GM12801 (cell line): ENCODE data around the gene CD4.

Source experiments
- TF ChIP-seq, protein P1 (sequence below): IDR thresholded peaks from one replicate; pipeline ENCODE4 v1.5.1; 2011; ENCODE audit warnings: control low read depth; ENCODE audit not compliant: insufficient read length; ENCODE audit errors: extremely low read depth

CD4 gene

DNA sequence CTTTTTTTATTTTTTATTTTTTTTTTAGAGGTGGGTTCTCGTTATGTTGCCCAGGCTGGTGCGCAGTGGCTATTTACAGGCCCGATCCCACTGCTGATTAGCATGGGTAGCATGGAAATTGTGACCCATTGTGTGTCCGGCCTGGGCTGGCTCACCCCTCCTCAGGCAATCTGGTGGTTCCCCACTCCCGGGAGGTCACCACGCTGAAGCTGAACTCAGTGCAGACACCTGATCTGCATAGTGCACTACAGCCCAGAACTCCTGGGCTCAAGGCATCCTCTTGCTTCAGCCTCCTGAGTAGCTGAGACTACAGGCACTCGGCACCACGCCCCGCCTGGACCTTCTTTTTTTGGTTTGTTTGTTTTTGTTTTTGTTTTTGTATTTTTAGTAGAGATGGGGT lies 5.5 kb upstream of the CD4 start:
- TF ChIP-seq, protein P1, sequence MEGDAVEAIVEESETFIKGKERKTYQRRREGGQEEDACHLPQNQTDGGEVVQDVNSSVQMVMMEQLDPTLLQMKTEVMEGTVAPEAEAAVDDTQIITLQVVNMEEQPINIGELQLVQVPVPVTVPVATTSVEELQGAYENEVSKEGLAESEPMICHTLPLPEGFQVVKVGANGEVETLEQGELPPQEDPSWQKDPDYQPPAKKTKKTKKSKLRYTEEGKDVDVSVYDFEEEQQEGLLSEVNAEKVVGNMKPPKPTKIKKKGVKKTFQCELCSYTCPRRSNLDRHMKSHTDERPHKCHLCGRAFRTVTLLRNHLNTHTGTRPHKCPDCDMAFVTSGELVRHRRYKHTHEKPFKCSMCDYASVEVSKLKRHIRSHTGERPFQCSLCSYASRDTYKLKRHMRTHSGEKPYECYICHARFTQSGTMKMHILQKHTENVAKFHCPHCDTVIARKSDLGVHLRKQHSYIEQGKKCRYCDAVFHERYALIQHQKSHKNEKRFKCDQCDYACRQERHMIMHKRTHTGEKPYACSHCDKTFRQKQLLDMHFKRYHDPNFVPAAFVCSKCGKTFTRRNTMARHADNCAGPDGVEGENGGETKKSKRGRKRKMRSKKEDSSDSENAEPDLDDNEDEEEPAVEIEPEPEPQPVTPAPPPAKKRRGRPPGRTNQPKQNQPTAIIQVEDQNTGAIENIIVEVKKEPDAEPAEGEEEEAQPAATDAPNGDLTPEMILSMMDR: no peak

DNA sequence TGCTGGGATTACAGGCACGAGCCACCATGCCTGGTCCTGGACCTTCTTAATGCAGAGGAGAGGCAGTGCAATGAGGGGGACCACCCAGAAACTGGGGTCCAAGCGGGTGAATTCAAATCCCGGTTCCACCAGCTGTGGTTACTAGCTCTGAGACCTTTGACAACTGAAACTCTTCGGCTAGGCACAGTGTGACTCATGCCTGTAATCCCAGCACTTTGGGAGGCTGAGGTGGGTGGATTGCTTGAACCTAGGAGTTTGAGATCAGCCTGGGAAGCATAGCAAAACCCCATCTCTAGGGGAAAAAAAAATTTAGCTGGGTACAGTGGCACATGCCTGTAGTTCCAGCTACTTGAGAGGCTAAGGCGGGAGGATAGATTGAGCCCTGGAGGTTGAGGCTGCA lies 5.0 kb upstream of the CD4 start:
- TF ChIP-seq, protein P1: no peak

DNA sequence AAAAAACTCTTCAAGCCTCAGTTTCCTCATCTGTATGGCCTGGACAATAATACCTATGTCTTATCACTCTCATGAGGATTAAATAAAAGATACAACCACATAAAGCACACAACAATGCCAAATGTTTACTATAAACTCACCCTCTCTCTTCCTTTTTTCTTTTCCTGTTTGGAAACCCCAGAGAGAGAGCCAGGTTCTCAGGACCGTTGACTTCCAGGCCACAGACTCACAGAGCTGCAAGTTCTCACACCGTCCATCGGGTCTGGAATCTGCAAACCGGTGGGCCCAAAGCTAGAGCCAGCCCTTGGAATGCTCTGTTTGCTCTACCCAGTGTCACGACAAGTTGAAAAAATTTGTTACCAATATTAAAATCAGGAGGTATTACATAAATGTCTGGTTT lies 4.6 kb upstream of the CD4 start:
- TF ChIP-seq, protein P1: no peak

DNA sequence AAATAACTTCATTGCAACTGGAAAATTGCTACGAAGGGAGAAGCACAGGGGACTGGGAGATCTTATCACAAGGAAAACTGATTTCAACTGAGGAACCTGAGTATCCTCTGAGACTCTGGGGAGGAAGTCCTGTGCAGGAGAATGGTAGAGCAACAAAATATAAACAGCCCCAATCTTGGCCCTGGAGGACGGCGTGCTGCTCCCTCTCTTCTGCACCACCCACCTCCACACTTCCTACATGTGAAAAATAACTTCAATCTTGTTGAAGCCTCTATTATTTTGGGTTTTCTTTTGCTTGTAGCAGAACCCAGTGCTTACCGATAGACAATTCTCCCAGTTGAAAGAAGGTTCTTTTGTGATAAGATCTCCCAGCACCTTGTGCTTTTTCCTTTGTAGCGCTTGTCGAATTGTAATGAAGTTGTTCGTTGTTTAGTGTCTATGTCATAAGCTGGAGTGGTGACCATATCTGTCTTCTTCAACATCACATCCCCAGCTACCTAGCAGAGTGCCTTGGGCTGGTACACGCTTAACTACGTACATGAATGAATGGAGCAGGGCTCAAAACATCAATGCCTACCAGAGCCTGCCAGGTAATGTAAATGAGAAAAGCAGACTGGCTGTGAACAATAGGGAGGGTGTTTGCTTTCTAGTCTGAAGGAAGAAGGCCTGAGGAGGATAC lies 2.8 kb upstream of the CD4 start:
- TF ChIP-seq, protein P1: no peak

DNA sequence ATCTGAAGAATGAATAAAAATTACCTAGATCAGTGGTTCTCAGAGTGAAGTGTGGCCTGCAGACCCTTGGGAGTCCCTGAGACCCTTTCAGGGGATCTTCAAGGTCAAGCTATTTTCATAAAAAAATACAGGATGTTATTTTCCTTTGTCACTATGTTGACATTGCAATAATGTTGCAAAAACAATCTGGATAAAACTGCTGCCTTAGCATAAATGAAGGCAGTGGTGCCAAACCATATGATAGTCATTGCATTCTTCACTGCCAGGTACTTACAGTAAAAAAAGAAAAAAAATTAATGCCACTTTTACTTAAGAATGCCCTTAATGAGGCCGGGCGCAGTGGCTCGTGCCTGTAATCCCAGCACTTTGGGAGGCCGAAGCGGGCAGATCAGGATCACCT lies 2.0 kb upstream of the CD4 start:
- TF ChIP-seq, protein P1: no peak

DNA sequence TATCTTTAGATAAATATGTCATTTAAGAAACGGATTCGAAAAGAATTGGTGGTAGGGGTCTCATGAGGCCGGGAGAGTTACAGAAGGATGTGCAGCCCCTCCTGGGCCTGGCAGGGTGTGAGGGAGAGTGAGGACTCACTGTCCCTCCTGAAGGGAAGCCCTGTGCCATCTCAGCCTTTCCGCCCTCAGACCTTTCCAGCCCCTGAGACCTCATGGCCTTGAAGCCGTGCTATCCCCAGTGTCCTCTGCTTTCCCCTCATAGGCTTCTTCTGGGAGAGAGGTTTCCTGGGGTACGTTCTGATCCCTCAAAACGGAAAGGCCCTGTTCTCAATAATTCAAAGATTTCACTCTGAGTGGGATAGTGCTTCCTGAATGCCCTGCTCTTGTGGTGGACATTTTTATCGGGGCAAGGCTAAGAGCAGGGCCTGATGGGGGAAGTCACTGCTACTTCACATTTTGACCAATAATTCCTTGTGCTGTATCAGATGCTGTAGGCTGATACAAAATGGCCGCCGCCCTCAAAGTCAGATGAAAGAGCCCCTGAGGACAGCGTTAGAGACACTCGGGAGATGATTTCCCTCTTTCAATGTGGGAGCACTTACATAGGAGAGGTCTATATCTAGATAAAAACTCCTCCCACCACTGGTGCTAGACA lies 1.3 kb downstream of the CD4 start:
- TF ChIP-seq, protein P1: no peak

DNA sequence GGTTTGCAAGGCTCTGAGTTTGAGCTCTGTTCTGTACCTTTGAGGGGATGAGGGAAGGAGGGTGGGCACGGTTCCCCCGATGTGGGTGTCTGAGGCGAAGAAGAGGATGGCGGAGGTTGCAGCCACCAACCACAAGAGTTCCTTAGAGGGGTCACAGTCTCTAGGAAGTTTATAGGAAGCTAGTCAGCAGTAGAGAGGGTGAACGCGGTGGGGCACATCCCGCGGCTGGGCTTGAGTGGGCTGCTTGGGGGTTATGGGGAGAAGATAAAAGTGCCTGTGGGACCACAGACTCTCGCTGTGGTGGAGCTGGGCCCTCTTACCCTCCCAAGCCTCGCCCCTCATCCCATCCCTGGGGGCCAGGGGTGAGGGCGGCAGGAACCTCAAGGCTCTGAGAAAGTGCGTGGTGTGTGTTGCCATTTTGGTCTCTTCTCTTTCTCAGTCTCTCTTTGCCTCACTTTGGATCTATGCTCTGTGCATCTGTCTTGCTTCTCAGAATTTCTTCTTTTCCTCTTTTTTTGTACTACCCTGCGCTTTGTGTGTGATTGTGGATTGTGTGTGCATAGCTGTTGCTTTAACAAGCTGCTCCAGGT lies 2.7 kb downstream of the CD4 start:
- TF ChIP-seq, protein P1: no peak
